NK-92 (cell line): Measurements from ENCODE around the gene RHCE.
"Not testable (repeated sequence)": the region's sequence is repeated elsewhere in the genome, so short reads cannot be mapped to it uniquely, and the experiment has no call there.

ENCODE experiments used
- DNase-seq: peaks from one replicate; lab custom pipeline; 2025; ENCODE audit not compliant: unreplicated experiment; lab: John Stamatoyannopoulos, UW

The RHCE gene

DNA sequence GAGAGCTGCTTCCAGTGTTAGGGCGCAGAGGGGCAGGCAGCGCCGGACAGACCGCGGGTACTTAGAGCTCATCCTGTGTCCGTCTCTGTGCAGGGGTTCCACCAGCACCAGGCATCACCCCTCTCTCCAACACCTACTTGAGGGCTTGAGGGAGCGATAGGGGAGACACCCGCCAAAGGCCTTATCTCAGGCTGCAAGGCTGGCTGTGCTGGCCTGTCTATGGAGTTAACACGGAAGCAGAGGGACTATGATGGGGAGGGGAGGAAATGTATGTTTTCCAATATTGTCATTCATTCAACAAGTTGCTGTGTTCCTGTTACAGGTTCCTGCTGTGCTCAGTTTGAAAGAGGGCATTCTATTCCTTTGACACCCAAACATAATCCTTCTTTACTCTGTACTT, at the start of gene RHCE:
TSS of gene RHCE (minus strand) at position 111 of the 400 bp plus-strand sequence. CDS start at position 72, 39 bp downstream.
- DNase-seq, result not testable (repeated sequence)

DNA sequence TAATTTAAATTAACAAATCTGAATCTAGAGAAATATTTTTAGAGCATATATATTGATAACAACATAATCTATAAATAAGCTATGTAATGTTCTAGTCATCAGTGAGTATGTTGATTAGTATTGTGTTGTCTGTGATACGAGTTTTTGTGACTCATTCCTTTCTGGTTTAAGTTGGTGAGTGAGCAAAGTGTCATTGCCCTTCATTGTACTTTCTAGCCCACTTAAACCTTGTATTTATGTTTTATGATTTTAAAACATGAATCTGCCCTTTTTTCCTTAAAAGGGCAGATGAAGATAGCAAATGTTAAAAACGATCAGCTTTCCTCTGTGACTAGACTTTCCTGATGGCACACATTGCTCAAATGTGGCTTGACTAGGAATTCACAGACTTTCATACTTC, 48.6 kb upstream of the RHCE start:
- no peak for DNase-seq

DNA sequence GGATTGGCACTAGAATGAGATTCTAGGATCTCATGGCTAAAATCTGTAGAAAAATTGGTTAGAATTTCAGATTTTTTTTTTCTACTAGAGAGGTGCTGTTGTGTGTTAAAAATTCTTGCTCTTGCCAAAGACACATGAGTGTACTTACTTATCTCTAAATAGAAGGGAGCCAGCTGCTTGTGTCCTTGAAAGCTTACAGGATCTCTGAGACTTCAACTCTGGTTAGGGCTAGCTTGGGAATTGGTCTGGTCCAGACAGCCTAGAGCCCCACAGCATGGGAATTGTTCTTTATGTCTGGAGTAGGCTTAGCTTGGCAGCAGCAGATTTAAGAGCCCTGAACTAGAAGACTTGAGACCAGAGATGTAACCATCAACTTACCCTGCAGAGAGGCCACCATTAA, 47.4 kb upstream of the RHCE start:
- no peak for DNase-seq

DNA sequence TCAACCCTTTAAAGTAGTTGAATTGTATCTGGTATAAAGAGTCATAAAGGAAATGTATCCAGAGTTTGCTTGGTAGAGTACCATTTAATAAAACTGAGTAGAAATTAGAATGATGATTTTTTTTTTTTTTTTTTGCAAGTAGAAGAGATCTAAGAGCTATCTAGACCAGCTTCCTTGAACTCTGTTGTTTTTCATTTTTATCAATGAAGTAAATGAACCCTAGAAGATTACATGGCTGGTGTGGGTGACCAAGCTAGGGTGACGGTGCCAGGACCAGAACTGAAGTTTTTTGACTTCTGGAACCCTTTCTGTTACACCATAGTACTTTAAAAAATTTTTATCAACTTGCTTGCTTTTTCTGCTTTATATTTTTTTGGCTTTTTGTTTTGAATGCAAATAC, 47.0 kb upstream of the RHCE start:
- no peak for DNase-seq

DNA sequence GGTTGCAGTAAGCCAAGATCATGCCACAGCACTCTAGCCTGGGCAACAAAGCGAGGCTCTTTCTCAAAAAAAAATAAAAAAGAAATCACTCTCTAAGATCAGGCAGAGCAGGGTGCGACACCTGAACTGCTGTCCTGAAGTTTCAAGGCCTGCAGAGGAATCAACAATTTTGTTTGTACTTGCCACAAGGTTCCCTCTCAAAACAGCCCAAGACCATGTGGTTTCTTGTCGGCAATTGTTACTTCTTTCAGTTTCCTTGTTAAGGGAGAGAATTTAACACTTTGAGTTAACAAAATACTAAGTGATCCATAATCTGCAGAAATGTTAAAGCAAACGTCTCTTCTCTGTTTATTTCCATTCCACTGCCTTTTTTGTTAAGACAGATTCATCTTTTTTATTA, 46.6 kb upstream of the RHCE start:
- no peak for DNase-seq

DNA sequence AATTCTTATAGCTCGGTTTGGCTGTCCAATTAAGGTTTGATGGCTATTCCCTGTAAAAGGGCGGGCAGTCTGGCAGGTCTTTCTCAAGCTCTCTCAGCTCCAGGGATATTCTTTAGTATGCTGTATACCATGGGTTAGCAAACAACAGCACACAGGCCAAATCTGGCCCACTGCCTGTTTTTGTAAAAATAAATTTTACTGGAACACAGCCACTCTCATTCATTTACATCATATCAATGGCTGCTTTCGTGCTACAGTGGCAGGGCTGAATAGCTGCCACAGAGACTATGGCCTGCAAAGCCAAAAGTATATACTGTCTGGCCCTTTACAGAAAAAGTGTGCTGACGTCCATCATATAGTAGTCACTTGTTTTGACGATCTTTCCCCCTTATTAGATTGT, 42.1 kb upstream of the RHCE start:
- no peak for DNase-seq

DNA sequence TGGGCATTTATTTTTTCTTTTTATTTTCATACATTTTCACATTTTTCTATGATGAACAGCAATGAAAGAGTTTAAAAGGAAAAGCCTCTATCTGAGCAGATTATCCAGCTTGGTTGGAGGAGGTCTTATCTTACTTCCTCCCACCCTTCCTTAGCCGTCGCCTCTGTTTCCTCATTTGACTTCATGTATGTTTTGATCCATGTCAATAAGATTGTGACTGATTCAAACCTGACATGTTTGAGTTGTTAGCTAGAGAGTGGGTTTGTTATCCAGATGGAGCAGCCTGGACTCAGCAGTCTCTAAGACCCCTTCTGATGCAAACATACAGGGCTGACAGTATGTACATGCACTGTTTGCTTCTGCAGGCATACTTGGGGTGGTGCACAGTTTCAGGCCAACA, 41.2 kb upstream of the RHCE start:
- DNase-seq, result no peak

DNA sequence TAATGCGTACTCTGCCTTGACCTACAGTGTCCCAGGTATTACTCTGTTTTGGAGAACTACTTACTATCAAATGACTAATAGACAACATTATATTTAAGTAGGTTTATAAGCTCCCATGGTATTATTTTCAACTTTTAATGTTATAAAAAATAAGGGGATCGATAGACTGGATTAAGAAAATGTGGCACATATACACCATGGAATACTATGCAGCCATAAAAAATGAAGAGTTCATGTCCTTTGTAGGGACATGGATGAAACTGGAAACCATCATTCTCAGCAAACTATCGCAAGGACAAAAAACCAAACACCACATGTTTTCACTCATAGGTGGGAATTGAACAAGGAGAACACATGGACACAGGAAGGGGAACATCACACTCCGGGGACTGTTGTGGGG, 40.2 kb upstream of the RHCE start:
- DNase-seq, result not testable (repeated sequence)

DNA sequence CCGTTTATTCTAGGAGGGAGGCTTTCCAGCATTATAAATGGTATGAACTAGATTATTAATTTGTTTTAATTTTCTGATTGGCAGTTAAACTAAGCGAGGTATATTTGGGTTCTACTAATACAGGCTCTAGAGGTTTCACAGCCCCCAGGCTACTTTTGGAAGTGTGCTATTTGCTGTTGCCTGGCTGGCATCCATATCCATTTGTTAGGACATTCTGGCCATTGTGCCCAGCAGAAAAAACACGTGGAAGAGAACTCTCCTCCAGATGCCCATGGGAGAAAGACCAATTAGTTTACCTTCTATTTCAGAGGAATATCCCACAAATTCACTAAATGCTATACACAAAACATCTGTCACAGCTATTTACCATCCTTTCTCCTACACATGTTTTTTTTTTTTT, 39.4 kb upstream of the RHCE start:
- no peak for DNase-seq

DNA sequence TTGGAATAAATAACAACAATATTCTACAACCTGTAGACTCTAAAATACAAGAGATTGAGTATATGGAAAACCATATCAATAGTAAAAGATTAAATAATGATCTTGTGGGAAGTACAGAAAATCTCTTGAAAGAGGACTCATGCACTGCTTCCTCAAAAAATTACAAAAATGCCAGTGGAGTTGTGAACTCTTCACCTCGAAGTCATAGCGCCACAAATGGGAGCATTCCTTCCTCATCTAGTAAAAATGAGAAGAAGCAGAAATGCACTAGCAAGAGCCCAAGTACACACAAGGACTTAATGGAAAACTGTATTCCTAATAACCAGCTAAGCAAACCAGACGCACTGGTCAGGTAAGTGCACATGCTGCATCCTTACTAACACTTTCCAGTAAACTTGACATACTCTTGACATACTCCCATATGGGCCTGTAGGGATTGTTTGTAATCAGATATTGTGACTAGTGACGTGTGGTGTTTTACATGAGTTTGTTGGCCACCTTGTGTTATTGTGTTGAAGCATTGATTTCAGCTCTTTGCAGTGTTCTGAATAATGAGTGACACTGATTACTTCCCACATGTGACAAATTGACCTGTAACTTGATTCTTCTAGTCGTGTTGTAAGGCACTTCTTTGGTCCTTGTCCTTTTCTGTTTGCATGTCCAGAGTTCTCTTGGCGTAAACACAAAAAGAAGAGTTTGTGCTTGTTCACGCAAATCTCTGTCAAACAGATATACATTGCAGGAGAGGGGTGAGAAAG, 38.1 kb upstream of the RHCE start:
- no peak for DNase-seq

DNA sequence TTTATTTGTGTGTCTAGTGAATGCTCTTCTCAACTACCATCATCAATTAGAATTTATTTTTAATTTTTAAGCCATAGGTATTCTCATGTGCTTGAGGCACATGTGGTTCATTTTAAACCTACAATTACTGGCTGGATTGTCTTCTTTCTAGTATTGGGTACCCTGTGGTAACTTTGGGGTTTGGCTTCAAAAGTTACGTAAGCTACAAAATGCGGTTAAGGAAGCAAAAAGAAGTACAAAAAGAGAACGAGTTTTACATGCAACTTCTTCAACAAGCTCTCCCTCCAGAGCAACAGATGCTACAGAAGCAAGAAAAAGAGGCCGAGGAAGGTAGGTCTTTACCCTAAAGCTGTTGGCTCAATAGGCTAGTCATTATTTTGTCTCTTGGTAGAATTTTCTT, 35.9 kb upstream of the RHCE start:
- DNase-seq, result no peak

DNA sequence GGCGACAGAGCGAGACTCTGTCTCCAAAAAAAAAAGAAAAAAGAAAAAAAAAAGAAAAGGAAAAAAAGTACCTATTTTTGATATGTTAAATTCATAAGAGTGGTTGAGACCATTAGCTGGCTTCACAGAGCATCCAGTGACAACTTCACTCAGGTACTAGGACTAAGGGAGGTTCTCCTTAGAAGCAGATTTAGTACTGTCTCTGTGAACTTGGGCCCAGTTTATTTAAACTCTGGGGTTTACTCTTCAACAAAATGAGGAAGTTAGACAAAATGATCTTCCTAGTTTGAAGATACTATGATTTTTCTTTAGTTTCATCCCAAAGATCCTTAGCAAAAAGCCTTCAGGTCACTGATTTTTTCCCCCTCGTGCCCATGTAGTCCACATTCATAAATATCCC, 31.3 kb upstream of the RHCE start:
- DNase-seq, result no peak

DNA sequence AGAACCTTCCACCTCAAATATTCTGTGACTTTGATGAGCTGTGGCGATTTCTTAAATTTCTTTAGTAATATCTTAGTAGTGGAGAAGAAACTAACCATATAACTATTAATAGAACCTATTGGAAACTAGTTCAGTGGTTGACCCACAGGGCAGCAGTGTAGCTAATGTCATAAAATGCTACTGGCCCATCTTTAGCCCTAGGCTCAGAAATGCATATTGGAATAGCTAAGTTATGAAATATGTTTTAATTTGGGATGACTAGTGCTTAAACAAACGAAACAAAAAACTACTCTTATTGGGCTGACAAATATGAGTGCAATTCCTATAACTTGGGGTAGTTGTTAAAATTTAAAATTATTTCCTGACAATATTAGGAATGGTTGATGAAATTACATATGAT, 30.3 kb upstream of the RHCE start:
- DNase-seq, result no peak

DNA sequence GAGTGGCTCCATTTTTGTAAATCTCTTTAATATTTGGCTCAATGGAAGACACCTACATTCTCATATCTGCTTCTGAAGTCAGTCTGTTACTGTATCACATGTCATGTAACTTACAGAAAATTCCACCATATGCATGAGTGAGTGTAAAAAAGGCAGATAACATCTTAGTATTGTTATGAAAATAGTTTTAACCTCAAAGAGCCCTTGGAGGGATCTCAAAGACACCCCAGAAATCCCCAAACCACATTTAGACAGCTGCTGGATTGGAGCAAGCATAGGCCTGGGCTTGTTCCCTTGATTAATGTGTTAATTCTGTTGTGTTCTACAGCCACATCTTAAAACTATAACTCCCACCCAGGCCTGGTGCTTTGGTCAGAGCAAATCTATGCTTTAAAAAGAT, 26.9 kb upstream of the RHCE start:
- DNase-seq, result no peak

DNA sequence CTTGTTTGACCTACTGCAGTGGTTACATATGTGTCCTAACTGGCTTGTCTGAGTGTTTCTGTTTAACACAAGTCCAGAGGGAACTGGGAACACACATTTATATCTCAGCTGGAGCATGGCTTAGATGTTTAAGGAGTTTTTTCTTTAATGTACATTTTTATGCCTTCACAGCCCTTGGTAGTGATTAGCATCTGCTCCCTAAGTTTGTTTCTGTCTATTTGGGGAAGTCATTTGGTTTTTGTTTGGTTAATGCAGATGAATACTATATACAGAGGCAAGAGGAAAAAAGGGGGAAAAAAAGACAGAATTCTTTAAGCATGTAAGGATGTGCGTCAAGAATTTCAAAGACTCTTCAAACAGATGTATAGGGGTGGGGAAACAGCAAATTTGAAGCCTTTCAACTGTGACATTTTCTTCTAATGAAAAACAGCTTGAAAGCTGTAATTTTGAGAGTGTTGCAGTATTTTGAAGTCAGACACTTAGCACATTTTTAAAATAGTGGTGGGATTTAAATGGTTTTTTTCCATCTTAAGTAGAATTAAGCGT, 25.4 kb upstream of the RHCE start:
- DNase-seq, result no peak

DNA sequence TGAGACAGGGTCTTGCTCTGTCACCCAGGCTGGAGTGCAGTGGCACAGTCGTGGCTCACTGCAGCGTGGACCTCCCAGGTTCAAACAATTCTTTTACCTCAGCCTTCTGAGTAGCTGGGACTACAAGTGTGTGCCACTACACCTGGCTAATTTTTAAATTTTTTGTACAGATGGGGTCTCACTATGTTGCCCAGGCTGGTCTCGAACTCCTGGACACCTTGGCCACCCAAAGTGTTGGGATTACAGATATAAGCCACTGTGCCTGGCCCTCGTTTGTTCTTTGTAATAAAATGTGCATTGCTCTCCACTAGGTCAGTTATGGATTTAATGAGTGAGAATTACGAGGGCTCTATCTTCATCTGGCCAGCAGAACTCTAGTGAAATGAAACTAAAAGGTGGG, 24.0 kb upstream of the RHCE start:
- DNase-seq, result not testable (repeated sequence)

DNA sequence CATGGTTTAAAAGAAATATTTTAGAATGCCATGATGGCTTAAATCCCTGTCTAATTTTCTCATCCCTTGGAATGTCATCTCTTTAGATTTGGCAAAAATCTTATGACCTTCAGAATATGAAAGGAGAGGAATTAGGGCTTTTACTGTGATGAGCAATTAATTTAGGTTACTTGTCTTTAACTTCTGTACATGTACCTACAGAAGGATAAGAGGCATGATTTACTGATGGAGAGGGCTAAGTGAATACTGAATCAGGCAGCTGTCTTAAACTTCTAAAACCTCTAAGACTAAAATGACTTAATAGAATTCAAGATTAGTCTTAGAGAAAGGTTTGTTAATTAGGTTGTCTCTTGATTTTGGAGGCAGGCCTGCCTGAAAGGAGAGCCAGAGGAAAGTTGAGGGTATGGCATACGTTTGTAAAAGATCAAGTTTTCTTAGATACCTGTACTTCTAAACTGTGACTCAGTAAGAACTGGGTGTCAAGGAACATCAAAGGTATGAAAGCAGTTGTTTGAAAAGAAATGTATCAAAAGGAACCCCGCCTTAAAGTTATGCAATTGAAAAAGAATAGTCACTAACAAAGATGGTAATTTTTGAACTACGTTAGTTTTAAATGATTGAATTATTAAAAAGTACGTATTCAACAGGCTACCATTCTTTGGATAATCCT, 22.5 kb upstream of the RHCE start:
- DNase-seq, result no peak

DNA sequence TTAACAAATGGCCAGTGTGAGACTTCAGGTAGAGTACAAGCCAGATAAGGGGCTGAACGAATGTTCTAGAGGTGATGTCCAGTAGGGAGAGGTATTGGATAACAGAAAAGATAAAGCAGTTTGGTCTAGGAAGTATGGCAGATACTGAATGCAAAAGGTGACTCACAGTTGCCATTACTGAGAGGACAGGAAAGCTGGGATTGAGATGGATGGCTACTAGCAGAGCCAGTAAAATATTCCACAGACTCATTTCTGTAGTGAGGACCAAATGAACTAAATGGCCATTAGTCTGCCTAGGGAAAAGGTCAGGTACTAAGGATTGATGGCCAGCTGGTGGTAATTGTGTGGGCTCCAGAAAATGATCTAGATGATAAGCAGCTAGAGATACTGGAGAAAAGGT, 21.6 kb upstream of the RHCE start:
- no peak for DNase-seq

DNA sequence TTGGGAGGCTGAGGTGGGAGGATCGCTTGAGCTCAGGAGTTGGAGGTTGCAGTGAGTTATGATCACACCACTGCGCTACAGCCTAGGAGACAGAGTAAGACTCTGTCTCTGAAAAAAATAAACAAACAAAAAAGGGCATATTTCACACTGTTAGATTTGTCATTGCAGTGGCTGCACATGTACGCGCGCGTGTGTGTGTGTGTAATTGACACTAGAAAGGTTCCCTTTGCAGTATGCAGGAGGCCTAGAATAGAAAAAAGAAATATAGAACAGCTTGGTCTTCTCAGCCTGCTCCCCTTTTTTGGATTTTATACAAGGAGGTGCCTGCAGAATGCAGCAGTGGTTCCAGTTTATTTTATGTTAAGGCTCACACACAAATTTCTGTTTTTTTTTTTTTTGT, 18.7 kb upstream of the RHCE start:
- no peak for DNase-seq

DNA sequence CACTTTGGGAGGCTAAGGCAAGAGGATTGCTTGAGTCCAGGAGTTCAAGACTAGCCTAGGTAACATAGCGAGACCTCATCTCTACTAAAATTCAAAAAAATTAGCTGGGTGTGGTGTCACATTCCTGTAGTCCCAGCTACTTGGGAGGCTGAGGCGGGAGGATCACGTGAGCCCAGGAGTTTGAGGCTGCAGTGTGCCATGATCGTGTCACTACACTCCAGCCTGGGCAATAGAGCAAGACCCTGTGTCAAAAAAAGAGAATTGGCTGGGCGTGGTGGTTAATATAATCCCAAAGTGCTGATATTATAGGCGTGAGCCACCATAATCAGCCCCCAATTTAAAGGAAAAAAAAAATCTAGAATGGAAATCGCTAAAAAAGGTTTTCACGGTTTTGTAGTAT, 17.0 kb upstream of the RHCE start:
- no peak for DNase-seq

DNA sequence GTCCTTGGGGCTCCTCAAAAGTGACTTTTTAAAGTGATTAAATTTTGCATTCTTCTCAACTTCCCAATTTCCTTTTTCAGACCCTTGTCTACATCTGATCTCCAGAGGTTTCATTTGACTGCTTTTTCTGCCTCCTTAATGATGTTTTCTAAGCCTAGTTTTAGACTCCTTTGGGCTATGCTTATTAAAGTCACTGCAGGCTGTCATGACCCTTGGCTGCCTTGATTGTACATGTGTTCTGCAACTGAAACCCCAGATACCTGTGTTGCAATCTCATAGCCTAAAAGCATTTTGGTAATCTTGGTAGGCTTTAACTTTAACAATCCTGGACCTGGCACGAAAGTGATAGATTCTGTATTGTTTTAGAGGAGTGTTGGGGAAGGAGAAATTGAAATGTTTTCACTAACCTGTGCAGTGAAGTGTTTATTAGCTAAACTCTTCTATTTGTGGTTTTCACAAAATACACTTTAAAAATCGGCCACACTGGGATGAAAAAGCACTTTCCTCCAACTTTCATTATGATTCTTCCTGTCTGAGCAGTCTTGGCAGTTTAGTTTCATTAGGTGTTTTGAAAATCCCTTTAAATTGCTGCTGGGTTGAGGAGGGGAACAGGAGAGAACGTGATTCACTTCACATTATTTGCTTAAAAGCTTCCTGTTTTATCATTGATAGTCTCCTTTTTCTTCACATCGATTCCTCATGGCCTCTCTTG, 14.9 kb upstream of the RHCE start:
- DNase-seq, result no peak
